Glutamatergic neuron (in vitro differentiated cells): Measurements from ENCODE around the gene LARGE2. TPM values are rescaled to one million over a fixed set of nuclear protein-coding genes. Genes with fewer than 3 reads are reported as not detected.
"Not testable (repeated sequence)": the region's sequence is repeated elsewhere in the genome, so short reads cannot be mapped to it uniquely, and the experiment has no call there.

ENCODE experiments used
- DNase-seq: peaks from one replicate; pipeline ENCODE4 v3.0.0; 2022
- H3K27ac Mint-ChIP-seq: one replicate; pipeline ENCODE4 v1.8.0; 2020; ENCODE audit warnings: mild to moderate bottlenecking, mixed read lengths, inconsistent platforms; ENCODE audit not compliant: unreplicated experiment
- H3K27me3 Mint-ChIP-seq: one replicate; pipeline ENCODE4 v1.8.0; 2020; ENCODE audit warnings: mild to moderate bottlenecking, moderate library complexity, mixed read lengths, inconsistent platforms; ENCODE audit not compliant: unreplicated experiment
- H3K36me3 Mint-ChIP-seq: one replicate; pipeline ENCODE4 v1.8.0; 2020; ENCODE audit warnings: mild to moderate bottlenecking, mixed read lengths, inconsistent platforms; ENCODE audit not compliant: unreplicated experiment
- H3K4me1 Mint-ChIP-seq: one replicate; pipeline ENCODE4 v1.8.0; 2020; ENCODE audit warnings: mild to moderate bottlenecking, low read depth, mixed read lengths, inconsistent platforms; ENCODE audit not compliant: unreplicated experiment
- H3K4me3 Mint-ChIP-seq: one replicate; pipeline ENCODE4 v1.8.0; 2020; ENCODE audit warnings: mild to moderate bottlenecking, mixed read lengths, inconsistent platforms; ENCODE audit not compliant: unreplicated experiment
- H3K9me3 Mint-ChIP-seq: one replicate; pipeline ENCODE4 v1.8.0; 2020; ENCODE audit warnings: mild to moderate bottlenecking, moderate library complexity, mixed read lengths, inconsistent platforms; ENCODE audit not compliant: unreplicated experiment
- total RNA-seq: library from RNA; stranded (reverse); fragmentation: NEBNext Ultra II Directional; extraction: Animal tissue kit (Norgen Biotek cat#: 25700); gene quantifications from one replicate; pipeline ENCODE4 v1.2.1, GENCODE V29; 2021; ENCODE audit not compliant: unreplicated experiment
- TF ChIP-seq, protein P1 (sequence below): fragments of 200-600 bp; sonication (generic); IDR thresholded peaks from one replicate; pipeline ENCODE4 v1.5.0; 2021; ENCODE audit not compliant: partially characterized antibody, unreplicated experiment

Gene LARGE2
- total RNA-seq, 1 donor from 2014 or later, result 3.0 TPM

DNA sequence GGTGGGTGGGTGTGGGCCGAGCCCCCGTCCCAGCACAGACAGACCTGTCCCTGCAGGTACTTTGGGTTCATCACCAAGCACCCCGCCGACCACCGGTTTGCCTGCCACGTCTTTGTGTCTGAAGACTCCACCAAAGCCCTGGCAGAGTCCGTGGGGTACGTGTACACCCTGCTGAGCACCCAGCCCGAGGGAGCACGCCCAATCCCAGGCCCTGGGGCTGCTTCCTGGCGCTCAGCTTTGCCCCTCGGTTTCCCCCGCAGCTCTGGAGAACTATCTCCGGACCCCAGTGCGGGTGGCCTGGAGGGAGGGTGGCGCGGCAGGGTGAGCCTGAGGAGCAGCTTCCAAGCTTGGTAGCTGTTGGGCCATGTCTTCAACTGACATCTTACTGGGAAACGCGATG is 17.4 kb upstream of the LARGE2 start:
- Mint-ChIP-seq H3K27me3 (peaks cover 28% of the 10 kb centered on the region), H3K4me1 (peaks cover 21% of the 10 kb centered on the region), H3K4me3 (no peak overlapping the region), H3K9me3 (peaks cover 12% of the 10 kb centered on the region), H3K36me3 (peaks cover 5% of the 10 kb centered on the region), H3K27ac (no peak overlapping the region)
- TF ChIP-seq, protein P1, sequence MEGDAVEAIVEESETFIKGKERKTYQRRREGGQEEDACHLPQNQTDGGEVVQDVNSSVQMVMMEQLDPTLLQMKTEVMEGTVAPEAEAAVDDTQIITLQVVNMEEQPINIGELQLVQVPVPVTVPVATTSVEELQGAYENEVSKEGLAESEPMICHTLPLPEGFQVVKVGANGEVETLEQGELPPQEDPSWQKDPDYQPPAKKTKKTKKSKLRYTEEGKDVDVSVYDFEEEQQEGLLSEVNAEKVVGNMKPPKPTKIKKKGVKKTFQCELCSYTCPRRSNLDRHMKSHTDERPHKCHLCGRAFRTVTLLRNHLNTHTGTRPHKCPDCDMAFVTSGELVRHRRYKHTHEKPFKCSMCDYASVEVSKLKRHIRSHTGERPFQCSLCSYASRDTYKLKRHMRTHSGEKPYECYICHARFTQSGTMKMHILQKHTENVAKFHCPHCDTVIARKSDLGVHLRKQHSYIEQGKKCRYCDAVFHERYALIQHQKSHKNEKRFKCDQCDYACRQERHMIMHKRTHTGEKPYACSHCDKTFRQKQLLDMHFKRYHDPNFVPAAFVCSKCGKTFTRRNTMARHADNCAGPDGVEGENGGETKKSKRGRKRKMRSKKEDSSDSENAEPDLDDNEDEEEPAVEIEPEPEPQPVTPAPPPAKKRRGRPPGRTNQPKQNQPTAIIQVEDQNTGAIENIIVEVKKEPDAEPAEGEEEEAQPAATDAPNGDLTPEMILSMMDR, result no peak
- no peak for DNase-seq

DNA sequence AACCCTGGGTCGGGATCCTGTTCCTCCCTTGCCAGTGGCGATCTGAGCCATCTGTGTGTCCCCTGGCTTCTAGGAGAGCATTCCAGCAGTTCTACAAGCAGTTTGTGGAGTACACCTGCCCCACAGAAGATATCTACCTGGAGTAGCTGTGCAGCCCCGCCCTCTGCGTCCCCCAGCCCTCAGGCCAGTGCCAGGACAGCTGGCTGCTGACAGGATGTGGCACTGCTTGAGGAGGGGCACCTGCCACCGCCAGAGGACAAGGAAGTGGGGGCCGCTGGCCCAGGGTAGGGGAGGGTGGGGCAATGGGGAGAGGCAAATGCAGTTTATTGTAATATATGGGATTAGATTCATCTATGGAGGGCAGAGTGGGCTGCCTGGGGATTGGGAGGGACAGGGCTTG is 16.9 kb upstream of the LARGE2 start:
- DNase-seq, H3K36me3 Mint-ChIP-seq, H3K27ac Mint-ChIP-seq, H3K4me3 Mint-ChIP-seq: not testable (repeated sequence)
- H3K4me1 Mint-ChIP-seq, result peaks cover 19% of the 10 kb centered on the region
- H3K9me3 Mint-ChIP-seq, result peaks cover 12% of the 10 kb centered on the region
- H3K27me3 Mint-ChIP-seq, result peaks cover 26% of the 10 kb centered on the region

DNA sequence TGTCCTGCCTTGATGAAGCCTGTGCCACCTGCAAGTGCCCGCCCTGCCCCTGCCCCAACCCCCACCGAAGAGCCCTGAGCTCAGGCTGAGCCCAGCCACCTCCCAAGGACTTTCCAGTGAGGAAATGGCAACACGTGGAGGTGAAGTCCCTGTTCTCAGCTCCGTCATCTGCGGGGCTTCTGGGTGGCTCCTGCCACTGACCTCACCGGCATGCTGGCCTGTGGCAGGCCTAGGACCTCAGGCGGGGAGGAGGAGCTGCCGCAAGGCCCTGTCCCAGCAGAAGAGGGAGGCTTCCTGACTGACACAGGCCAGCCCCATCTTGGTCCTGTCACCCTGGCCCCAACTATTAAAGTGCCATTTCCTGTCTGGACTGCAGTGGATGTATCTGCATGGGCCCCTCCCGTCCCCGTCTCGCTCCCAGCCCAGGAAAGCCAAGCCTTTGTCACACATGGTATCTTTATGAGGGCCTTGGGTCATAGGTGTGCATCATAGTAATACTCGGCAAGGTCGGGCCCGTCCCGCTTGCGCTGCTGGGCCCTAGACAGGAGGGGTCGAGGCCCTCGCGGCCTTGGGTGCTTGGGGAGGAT is 16.3 kb upstream of the LARGE2 start:
- H3K36me3 Mint-ChIP-seq, result peaks cover 5% of the 10 kb centered on the region
- H3K27ac Mint-ChIP-seq, result peak overlapping the region; percentile 77
- H3K27me3 Mint-ChIP-seq, result peaks cover 23% of the 10 kb centered on the region
- H3K4me1 Mint-ChIP-seq, result peaks cover 16% of the 10 kb centered on the region
- H3K9me3 Mint-ChIP-seq, result peaks cover 12% of the 10 kb centered on the region
- no peak overlapping the region for H3K4me3 Mint-ChIP-seq
- TF ChIP-seq, protein P1, result no peak
- no peak for DNase-seq

DNA sequence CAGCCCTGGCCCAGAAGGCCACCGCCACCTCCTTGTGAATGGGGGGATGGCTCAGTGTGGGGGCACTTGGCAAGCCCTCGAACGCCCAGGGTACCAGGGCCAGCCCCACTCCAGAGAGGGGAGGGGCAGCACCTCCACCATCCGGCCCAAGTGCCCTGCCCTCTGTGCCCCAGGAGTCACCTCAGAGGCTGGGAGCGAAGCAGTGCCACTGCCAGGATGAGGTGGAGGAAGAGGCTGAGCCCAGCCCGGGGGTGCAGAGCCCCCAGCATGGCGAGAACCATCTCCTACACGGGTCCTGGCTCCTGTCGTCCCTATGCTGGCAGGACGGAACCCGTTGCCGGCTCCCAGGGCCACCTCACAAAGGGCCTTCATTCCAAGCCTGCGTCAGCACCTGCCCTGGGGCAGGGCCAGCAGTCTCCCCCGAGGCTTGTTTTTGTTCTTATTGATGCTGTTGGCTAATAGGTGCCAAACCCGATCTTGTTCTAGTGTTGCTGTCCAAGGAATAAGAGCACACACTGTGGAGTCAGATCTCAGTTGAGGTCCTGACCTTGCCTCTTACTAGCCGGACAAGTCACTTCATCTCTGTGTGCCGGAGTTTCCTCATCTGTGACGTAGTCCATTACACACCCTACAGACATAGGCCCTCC is 15.4 kb upstream of the LARGE2 start, which contains the start of gene FREY1:
Gene FREY1 (minus strand): TSS at position 307 of the 647 bp plus-strand sequence. CDS start 26 bp downstream, at position 281.
- Mint-ChIP-seq H3K4me3 (peak within 1 kb of the TSS; percentile 12), H3K36me3 (peaks cover 5% of the 10 kb centered on the region), H3K9me3 (peaks cover 12% of the 10 kb centered on the region), H3K4me1 (peaks cover 9% of the 10 kb centered on the region), H3K27me3 (peaks cover 20% of the 10 kb centered on the region), H3K27ac (peak within 1 kb of the TSS; percentile 77)
- TF ChIP-seq, protein P1, result no peak
- no peak for DNase-seq

DNA sequence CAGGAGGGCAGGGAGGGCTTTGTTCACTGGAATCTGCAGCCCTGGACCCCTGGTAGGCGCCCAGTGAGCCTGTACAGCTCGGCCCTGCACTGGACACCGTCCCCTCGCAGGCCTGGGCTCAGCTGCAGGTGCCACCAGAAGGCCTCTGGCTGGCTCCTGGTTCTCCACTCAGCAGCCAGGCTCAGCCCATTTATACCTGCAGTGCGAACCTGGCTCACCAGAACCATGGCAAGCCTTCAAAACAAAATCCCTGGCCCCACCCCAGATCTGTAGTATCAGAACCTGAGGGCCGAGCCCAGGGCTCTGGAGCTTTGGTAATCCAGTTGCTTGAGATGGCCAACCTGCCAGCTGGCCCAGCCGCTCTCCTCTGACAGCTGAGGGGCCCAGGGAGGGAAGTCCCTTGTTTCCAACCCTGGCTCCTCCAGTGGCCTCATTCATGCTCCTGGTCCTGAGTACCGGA is 14.5 kb upstream of the LARGE2 start:
- DNase-seq, result no peak
- Mint-ChIP-seq H3K36me3 (peaks cover 5% of the 10 kb centered on the region), H3K27me3 (peaks cover 19% of the 10 kb centered on the region), H3K4me3 (no peak overlapping the region), H3K4me1 (peaks cover 9% of the 10 kb centered on the region), H3K27ac (peak overlapping the region; percentile 85), H3K9me3 (peaks cover 12% of the 10 kb centered on the region)
- TF ChIP-seq, protein P1, result no peak
